Thyroid gland (tissue), 4 donors: Measurements from ENCODE around the gene LPAR1.

Experiments used
- POLR2A ChIP-seq, 2 donors: fragments of 450-650 bp; IDR thresholded peaks; one replicate each; pipeline ENCODE4 v1.6.1; 2017; ENCODE audit warnings: antibody characterized with exemption in 2 of 2, mild to moderate bottlenecking in 2 of 2, moderate library complexity in 1 of 2
- TF ChIP-seq, protein P1 (sequence below), 6 experiments: fragments of 200-600 bp in 3 of 6; fragments of 450-650 bp in 3 of 6; sonication (generic) in 3 of 6; IDR thresholded peaks; one replicate each; pipeline ENCODE4 v1.5.1; 2016 to 2019; ENCODE audit warnings: antibody characterized with exemption in 6 of 6, mild to moderate bottlenecking in 2 of 6, inconsistent platforms in 1 of 6, moderate library complexity in 1 of 6

- TF ChIP-seq, protein P1, sequence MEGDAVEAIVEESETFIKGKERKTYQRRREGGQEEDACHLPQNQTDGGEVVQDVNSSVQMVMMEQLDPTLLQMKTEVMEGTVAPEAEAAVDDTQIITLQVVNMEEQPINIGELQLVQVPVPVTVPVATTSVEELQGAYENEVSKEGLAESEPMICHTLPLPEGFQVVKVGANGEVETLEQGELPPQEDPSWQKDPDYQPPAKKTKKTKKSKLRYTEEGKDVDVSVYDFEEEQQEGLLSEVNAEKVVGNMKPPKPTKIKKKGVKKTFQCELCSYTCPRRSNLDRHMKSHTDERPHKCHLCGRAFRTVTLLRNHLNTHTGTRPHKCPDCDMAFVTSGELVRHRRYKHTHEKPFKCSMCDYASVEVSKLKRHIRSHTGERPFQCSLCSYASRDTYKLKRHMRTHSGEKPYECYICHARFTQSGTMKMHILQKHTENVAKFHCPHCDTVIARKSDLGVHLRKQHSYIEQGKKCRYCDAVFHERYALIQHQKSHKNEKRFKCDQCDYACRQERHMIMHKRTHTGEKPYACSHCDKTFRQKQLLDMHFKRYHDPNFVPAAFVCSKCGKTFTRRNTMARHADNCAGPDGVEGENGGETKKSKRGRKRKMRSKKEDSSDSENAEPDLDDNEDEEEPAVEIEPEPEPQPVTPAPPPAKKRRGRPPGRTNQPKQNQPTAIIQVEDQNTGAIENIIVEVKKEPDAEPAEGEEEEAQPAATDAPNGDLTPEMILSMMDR (IDR thresholded peaks at IDR 0.05), result no peak
- no peak for TF ChIP-seq POLR2A (IDR thresholded peaks at IDR 0.05)
Observed at GRCh38 chr9:110830495-110830894, 207.8 kb downstream of the LPAR1 start.
